OCI-LY1 (cell line): Measurements from ENCODE around the gene CTNNBL1.

Experiments used
- H2AFZ ChIP-seq: fragments of 200-600 bp; sonication (generic), shearing (Covaris generic); 2 replicates; pipeline ENCODE4 v1.6.0; 2014; ENCODE audit warnings: antibody characterized with exemption, mild to moderate bottlenecking, low read length
- H3F3A ChIP-seq: fragments of 200-600 bp; sonication (generic), shearing (Covaris generic); 2 replicates; pipeline ENCODE4 v1.6.0; 2014; ENCODE audit warnings: mild to moderate bottlenecking, antibody characterized with exemption, low read length, moderate library complexity; ENCODE audit not compliant: insufficient read depth
- H3K27ac ChIP-seq: fragments of 200-600 bp; sonication (generic); 2 replicates; pipeline ENCODE4 v1.5.1; 2014; ENCODE audit warnings: low read length, mixed run types, mild to moderate bottlenecking, low read depth; ENCODE audit not compliant: poor library complexity, severe bottlenecking
- H3K27me3 ChIP-seq: fragments of 200-600 bp; sonication (generic); 2 replicates; pipeline ENCODE4 v1.6.0; 2014; ENCODE audit warnings: antibody characterized with exemption, mild to moderate bottlenecking, low read length, moderate library complexity; ENCODE audit not compliant: insufficient read depth
- H3K36me3 ChIP-seq: fragments of 200-600 bp; sonication (generic); 2 replicates; pipeline ENCODE4 v1.6.1; 2014; ENCODE audit warnings: mild to moderate bottlenecking, antibody characterized with exemption, low read length, moderate library complexity, mixed read lengths; ENCODE audit not compliant: insufficient read depth
- H3K4me1 ChIP-seq: fragments of 200-600 bp; sonication (generic); 2 replicates; pipeline ENCODE4 v1.5.1; 2014; ENCODE audit warnings: mild to moderate bottlenecking, low read length, moderate library complexity; ENCODE audit not compliant: insufficient read depth, severe bottlenecking
- H3K4me2 ChIP-seq: fragments of 200-600 bp; sonication (generic), shearing (Covaris generic); 2 replicates; pipeline ENCODE4 v1.6.1; 2014; ENCODE audit warnings: low read length
- H3K4me3 ChIP-seq: fragments of 200-600 bp; sonication (generic); 2 replicates; pipeline ENCODE4 v1.5.1; 2014; ENCODE audit warnings: low read length, low read depth, mild to moderate bottlenecking, mixed read lengths; ENCODE audit not compliant: poor library complexity, severe bottlenecking
- H3K79me2 ChIP-seq: fragments of 200-600 bp; shearing (Covaris generic); 2 replicates; pipeline ENCODE4 v1.6.1; 2016; ENCODE audit warnings: mixed run types, low read length, mixed read lengths; ENCODE audit not compliant: insufficient read depth
- H3K9ac ChIP-seq: fragments of 200-600 bp; sonication (generic), shearing (Covaris generic); 2 replicates; pipeline ENCODE4 v1.6.1; 2014; ENCODE audit warnings: mild to moderate bottlenecking, low read length, mixed read lengths
- H3K9me2 ChIP-seq: fragments of 200-600 bp; sonication (generic), shearing (Covaris generic); 2 replicates; pipeline ENCODE4 v1.6.1; 2014; ENCODE audit warnings: low read depth, mild to moderate bottlenecking, low read length, mixed read lengths
- H3K9me3 ChIP-seq: fragments of 200-600 bp; shearing (Covaris generic); 2 replicates; pipeline ENCODE4 v1.6.1; 2014; ENCODE audit warnings: low read length, mixed read lengths
- H4K20me1 ChIP-seq: fragments of 200-600 bp; sonication (generic), shearing (Covaris generic); 2 replicates; pipeline ENCODE4 v1.6.0; 2016; ENCODE audit warnings: mild to moderate bottlenecking, low read length; ENCODE audit not compliant: insufficient read depth
- CTCF ChIP-seq: fragments of 200-600 bp; sonication (generic), shearing (Covaris generic); IDR thresholded peaks from 2 replicates; pipeline ENCODE4 v1.5.1; 2017; ENCODE audit warnings: mild to moderate bottlenecking, antibody characterized with exemption, low read length, moderate library complexity, mixed read lengths
- EZH2 ChIP-seq: fragments of 200-600 bp; sonication (generic), shearing (Covaris generic); IDR thresholded peaks from 2 replicates; pipeline ENCODE4 v1.8.0; 2017; ENCODE audit warnings: borderline replicate concordance, mixed run types, mild to moderate bottlenecking, antibody characterized with exemption, low read length, moderate library complexity, mixed read lengths

Gene CTNNBL1

GRCh38 chr20:37734228-37734985 lies 40.6 kb downstream of the CTNNBL1 start:
- Histone ChIP-seq H3K4me3 (no peak overlapping the region), H3K9me2 (no peaks in the 10 kb centered on the region), H3K4me1 (peaks cover 11% of the 10 kb centered on the region), H3K4me2 (no peak overlapping the region), H2AFZ (no peak overlapping the region), H3K79me2 (no peaks in the 10 kb centered on the region), H3K36me3 (peaks cover 40% of the 10 kb centered on the region), H3K9me3 (no peaks in the 10 kb centered on the region), H3F3A (no peaks in the 10 kb centered on the region), H3K27me3 (no peaks in the 10 kb centered on the region), H4K20me1 (no peaks in the 10 kb centered on the region), H3K27ac (no peak overlapping the region), H3K9ac (no peak overlapping the region)
- no peak for TF ChIP-seq EZH2
- no peak for TF ChIP-seq CTCF

GRCh38 chr20:37735541-37735940 lies 41.7 kb downstream of the CTNNBL1 start:
- H3K9me2 ChIP-seq = no peaks in the 10 kb centered on the region
- H3K36me3 ChIP-seq = peaks cover 46% of the 10 kb centered on the region
- no peak overlapping the region for H3K9ac ChIP-seq
- H3F3A ChIP-seq = no peaks in the 10 kb centered on the region
- H3K79me2 ChIP-seq = no peaks in the 10 kb centered on the region
- H4K20me1 ChIP-seq = no peaks in the 10 kb centered on the region
- no peaks in the 10 kb centered on the region for H3K9me3 ChIP-seq
- TF ChIP-seq EZH2 (no peak), CTCF (no peak)
- H2AFZ ChIP-seq = no peak overlapping the region
- H3K4me1 ChIP-seq = peaks cover 11% of the 10 kb centered on the region
- no peak overlapping the region for H3K27ac ChIP-seq
- H3K4me3 ChIP-seq = no peak overlapping the region
- H3K4me2 ChIP-seq = no peak overlapping the region
- no peaks in the 10 kb centered on the region for H3K27me3 ChIP-seq

- Histone ChIP-seq H4K20me1 (no peaks in the 10 kb centered on the region), H2AFZ (no peak overlapping the region), H3K27ac (no peak overlapping the region), H3F3A (no peaks in the 10 kb centered on the region), H3K36me3 (peaks cover 46% of the 10 kb centered on the region), H3K79me2 (no peaks in the 10 kb centered on the region), H3K9me3 (no peaks in the 10 kb centered on the region), H3K9ac (no peak overlapping the region), H3K4me2 (no peak overlapping the region), H3K9me2 (no peaks in the 10 kb centered on the region), H3K4me3 (no peak overlapping the region), H3K4me1 (peaks cover 11% of the 10 kb centered on the region), H3K27me3 (no peaks in the 10 kb centered on the region)
- TF ChIP-seq CTCF = no peak
- TF ChIP-seq EZH2 = no peak
Observed at GRCh38 chr20:37736132-37736531, 42.3 kb downstream of the CTNNBL1 start.
